A549 (cell line): Measurements from ENCODE around the gene PHACTR4. TPM values are rescaled to one million over a fixed set of nuclear protein-coding genes. Genes with fewer than 3 reads are reported as not detected.

Experiments
- ATAC-seq, 2 experiments: fragments of 200-7000 bp in 1 of 2; fragments of >200 bp in 1 of 2; cut with Nextera tagmentation in 1 of 2; cut with Tn5 transposase in 1 of 2; 3 replicates each; pipeline versions ENCODE4 v1.8.0 to v1.9.1; 2018 to 2020; ENCODE audit warnings: mild to moderate bottlenecking in 1 of 2, moderate library complexity in 1 of 2
- CTCF ChIA-PET: fragments of 300-600 bp; sonication (Branson Sonifier 250); formaldehyde crosslinking; extraction: SDS; loops from one replicate; lab custom pipeline; 2021; ENCODE audit warnings: antibody characterized with exemption, inconsistent platforms; lab: Yijun Ruan, JAX
- POLR2A ChIA-PET: fragments of 350-600 bp; formaldehyde crosslinking; extraction: SDS; loops from one replicate; lab custom pipeline; 2021; ENCODE audit warnings: antibody characterized with exemption, inconsistent platforms; lab: Yijun Ruan, JAX
- DNase-seq, 2 experiments: peaks; one replicate each; pipeline versions ENCODE4 v3.0.0 to v3.0.0-alpha.2; 2011 to 2016; ENCODE audit warnings: low read depth in 1 of 2, low spot score in 1 of 2
- FAIRE-seq: peaks from 2 replicates; lab custom pipeline; 2011; peaks lifted over from hg19 to GRCh38; lab: Jason Lieb, UNC
- H3K27ac ChIP-seq, 2 experiments: fragments of >200 bp; sonication (Bioruptor Twin); formaldehyde crosslinking; 3 replicates each; pipeline ENCODE4 v1.5.1; 2016 to 2017
- H3K4me1 ChIP-seq: fragments of >200 bp; sonication (Bioruptor Twin); formaldehyde crosslinking; 3 replicates; pipeline ENCODE4 v1.6.1; 2016
- H3K4me2 ChIP-seq: fragments of >200 bp; sonication (Bioruptor Twin); formaldehyde crosslinking; 3 replicates; pipeline ENCODE4 v1.6.1; 2016
- H3K4me3 ChIP-seq: fragments of >200 bp; sonication (Bioruptor Twin); formaldehyde crosslinking; 3 replicates; pipeline ENCODE4 v1.5.1; 2016
- H3K9me3 ChIP-seq: fragments of >200 bp; sonication (Bioruptor Twin); formaldehyde crosslinking; 3 replicates; pipeline ENCODE4 v1.6.1; 2016
- ATOH8 ChIP-seq: fragments of 250-450 bp; sonication (Bioruptor Pico); IDR thresholded peaks from 2 replicates; pipeline ENCODE4 v1.5.0; 2020; ENCODE audit warnings: low read depth, mild to moderate bottlenecking, moderate library complexity
- CBX2 ChIP-seq: fragments of 200-600 bp; sonication (generic); IDR thresholded peaks from 2 replicates; pipeline ENCODE4 v1.6.1; 2016; ENCODE audit warnings: low read depth, mild to moderate bottlenecking, borderline replicate concordance
- CHD2 ChIP-seq: fragments of 150-350 bp; IDR thresholded peaks from 2 replicates; pipeline ENCODE4 v1.6.1; 2014; ENCODE audit warnings: low read length; ENCODE audit not compliant: partially characterized antibody
- CHD4 ChIP-seq: fragments of 200-600 bp; sonication (generic); IDR thresholded peaks from 2 replicates; pipeline ENCODE4 v1.6.1; 2016; ENCODE audit warnings: antibody characterized with exemption, mild to moderate bottlenecking, borderline replicate concordance
- CTCF ChIP-seq: fragments of >200 bp; sonication (Bioruptor Twin); formaldehyde crosslinking; IDR thresholded peaks from 3 replicates; pipeline ENCODE4 v1.5.1; 2016
- EHMT2 ChIP-seq: fragments of 200-600 bp; sonication (generic); IDR thresholded peaks from 2 replicates; pipeline ENCODE4 v1.6.1; 2016; ENCODE audit warnings: antibody characterized with exemption, low read depth, mild to moderate bottlenecking, moderate library complexity
- HMGXB4 ChIP-seq: fragments of 250-450 bp; sonication (Bioruptor Pico); IDR thresholded peaks from 2 replicates; pipeline ENCODE4 v1.5.0; 2021; ENCODE audit warnings: mild to moderate bottlenecking, moderate library complexity, borderline replicate concordance
- HOXA7 ChIP-seq: fragments of 250-450 bp; sonication (Bioruptor Pico); IDR thresholded peaks from 2 replicates; pipeline ENCODE4 v1.5.0; 2020; ENCODE audit warnings: mild to moderate bottlenecking, moderate library complexity
- JUNB ChIP-seq: fragments of >200 bp; sonication (Bioruptor Twin); formaldehyde crosslinking; IDR thresholded peaks from 2 replicates; pipeline ENCODE4 v1.6.1; 2016
- MAFK ChIP-seq: fragments of 450-650 bp; IDR thresholded peaks from 2 replicates; pipeline ENCODE4 v1.6.1; 2014; ENCODE audit not compliant: partially characterized antibody
- POLR2A ChIP-seq: IDR thresholded peaks from 2 replicates; pipeline ENCODE4 v1.6.1; 2012; ENCODE audit warnings: mild to moderate bottlenecking, low read length
- RAD21 ChIP-seq, 2 experiments: fragments of >200 bp in 1 of 2; sonication (Bioruptor Twin) in 1 of 2; formaldehyde crosslinking in 1 of 2; IDR thresholded peaks in 1 of 2; conservative IDR thresholded peaks in 1 of 2; 2 replicates in 1 of 2; 3 replicates in 1 of 2; pipeline ENCODE4 v1.6.1; 2012 to 2018; ENCODE audit warnings: inconsistent platforms in 1 of 2
- REST ChIP-seq: fragments of 200-600 bp; sonication (generic); IDR thresholded peaks from 2 replicates; pipeline ENCODE4 v1.6.1; 2016; ENCODE audit warnings: antibody characterized with exemption, mild to moderate bottlenecking, moderate library complexity
- SMC3 ChIP-seq: fragments of >200 bp; sonication (Bioruptor Twin); formaldehyde crosslinking; IDR thresholded peaks from 3 replicates; pipeline ENCODE4 v1.6.1; 2018; ENCODE audit warnings: inconsistent platforms
- WGBS: methylation state at CpG from one replicate; pipeline ENCODE4 v1.1.6; 2017; ENCODE audit errors: missing lambda C conversion rate; 5-methylcytosine and 5-hydroxymethylcytosine counted together
- polyA plus RNA-seq, 4 experiments: library from polyadenylated mRNA; depleted of rRNA in 3 of 4; stranded (reverse); fragments of >200 nt; fragmentation: RNase III in 1 of 4; extraction: RNeasy Plus Mini Kit Qiagen cat#74134 plus additional on column Dnase treatment in 1 of 4; gene quantifications; 2 replicates in 3 of 4; 3 replicates in 1 of 4; pipeline ENCODE4 v1.2.3, GENCODE V29; 2011 to 2017

PHACTR4 gene
- polyA plus RNA-seq, 2 of the 4 experiments (the other 2 are of a cell fraction) = 17.4 to 25.0 TPM

GRCh38 chr1:28358716-28359115 is 10.8 kb upstream of the PHACTR4 start (continued):
- TF ChIP-seq REST = no peak
- no peak for TF ChIP-seq RAD21 (conservative IDR thresholded peaks at IDR 0.05 in 1 of 2, IDR thresholded peaks at IDR 0.05 in 1 of 2)
- no peak for TF ChIP-seq HOXA7 (CRISPR knock-in tag)
- no peak for TF ChIP-seq CBX2
- TF ChIP-seq ATOH8 = no peak
- no peak for TF ChIP-seq POLR2A
- no peak for TF ChIP-seq JUNB
- TF ChIP-seq HMGXB4 (CRISPR knock-in tag) = no peak

GRCh38 chr1:28359592-28360239 is 9.8 kb upstream of the PHACTR4 start:
- POLR2A ChIA-PET = interaction anchor here (0.6 to 2.1 kb wide), 3 partner anchors 10 to 150 kb away, joined by 3 to 9 read pairs (median 3); partner anchors contain the start of gene PHACTR4
- ATAC-seq = peak; percentile 80 to 81; a peak in 5 of 6 replicates
- no peak overlapping the region for H3K4me2 ChIP-seq
- CTCF ChIA-PET = interaction anchor here (0.6 to 6.7 kb wide), 41 partner anchors 10 to 517 kb away, joined by 3 to 47 read pairs (median 4); partner anchors contain the start of genes ATP5IF1, MED18, PHACTR4 and SESN2
- TF ChIP-seq SMC3 (peak; percentile 51; the same call in 2 of the 3 replicates), EHMT2 (no peak), CTCF (peak; percentile 65), RAD21 (conservative IDR thresholded peaks at IDR 0.05 in 1 of 2, IDR thresholded peaks at IDR 0.05 in 1 of 2) (peak; percentile 61 to 65), CHD4 (no peak), CHD2 (no peak), MAFK (no peak)
- TF ChIP-seq, all 56 proteins: peak for 3
- Histone ChIP-seq H3K4me3 (no peak overlapping the region), H3K27ac (no peak overlapping the region), H3K4me1 (no peaks in the 10 kb centered on the region; the same call in 2 of the 3 replicates), H3K9me3 (no peaks in the 10 kb centered on the region)
- WGBS = 40% methylated on average over 7 of the region's 7 CpGs
- FAIRE-seq (no peak), DNase-seq (peak; percentile 48 to 64)
